ENCODE results near the gene VEGFB. TPM values are rescaled to one million over a fixed set of nuclear protein-coding genes. Genes with fewer than 3 reads are reported as not detected.

VEGFB gene
- total RNA-seq, 4 donors from 2014 or later: 33.6 to 87.5 (median 58.2) TPM

DNA sequence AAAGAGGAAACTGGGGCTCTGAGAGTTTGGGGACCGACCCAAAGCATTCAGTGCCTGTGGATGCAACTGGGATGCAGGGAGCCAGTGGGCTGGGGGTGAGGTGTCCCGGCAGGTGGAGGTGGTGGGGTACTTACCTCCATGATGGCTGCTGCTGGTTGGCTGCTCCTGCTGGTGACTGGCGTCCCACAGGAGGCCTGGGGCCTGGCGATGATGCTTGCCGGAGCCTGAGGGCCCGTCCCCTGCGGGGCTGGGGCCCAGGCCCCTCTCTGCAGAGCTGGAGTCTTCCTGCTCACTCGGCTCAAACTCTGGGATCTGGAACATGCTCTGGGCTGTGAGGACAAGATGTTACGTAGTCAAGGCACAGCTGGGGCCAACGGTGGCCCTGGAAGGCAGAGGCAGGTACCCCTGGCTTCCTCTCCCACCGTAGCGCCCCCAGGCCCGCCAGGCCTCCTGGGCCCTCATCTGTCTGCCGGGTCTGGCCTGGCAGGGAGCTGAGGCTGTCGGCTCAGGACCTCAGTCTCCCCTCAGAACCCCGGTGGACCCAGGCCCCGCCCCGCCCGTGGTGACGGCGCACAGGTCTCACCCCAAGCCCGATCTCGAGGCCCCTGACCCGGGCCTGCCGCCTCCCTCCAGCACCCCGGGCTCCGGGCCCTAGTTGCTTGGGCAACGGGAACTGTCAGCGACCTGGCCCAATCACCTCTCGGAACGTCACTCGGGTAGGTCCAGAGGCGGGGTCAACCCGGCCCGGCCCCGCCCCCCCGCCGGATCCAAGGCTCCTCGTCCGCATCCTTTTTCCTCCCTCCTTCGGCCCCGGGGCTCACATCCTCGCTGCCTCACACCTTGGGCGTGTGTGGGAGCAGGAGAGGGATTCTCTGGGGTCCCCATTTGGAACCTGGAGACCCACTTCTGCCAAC lies 49.9 kb downstream of the VEGFB start, which contains the start of gene BAD:
TSS of gene BAD (minus strand) at position 618 of the 914 bp plus-strand sequence. CDS start at position 321, 297 bp downstream.
- intact Hi-C loops (cut with DNase I; ENCODE audit: low total_unique reads): loop anchor here (1.0 kb wide), 1 partner anchor 14 kb away; no protein-coding TSS in a partner anchor
- in situ Hi-C loops (cut with MboI; ENCODE audit: low sequenced_read_pairs in 4 of 4): no loop called here

DNA sequence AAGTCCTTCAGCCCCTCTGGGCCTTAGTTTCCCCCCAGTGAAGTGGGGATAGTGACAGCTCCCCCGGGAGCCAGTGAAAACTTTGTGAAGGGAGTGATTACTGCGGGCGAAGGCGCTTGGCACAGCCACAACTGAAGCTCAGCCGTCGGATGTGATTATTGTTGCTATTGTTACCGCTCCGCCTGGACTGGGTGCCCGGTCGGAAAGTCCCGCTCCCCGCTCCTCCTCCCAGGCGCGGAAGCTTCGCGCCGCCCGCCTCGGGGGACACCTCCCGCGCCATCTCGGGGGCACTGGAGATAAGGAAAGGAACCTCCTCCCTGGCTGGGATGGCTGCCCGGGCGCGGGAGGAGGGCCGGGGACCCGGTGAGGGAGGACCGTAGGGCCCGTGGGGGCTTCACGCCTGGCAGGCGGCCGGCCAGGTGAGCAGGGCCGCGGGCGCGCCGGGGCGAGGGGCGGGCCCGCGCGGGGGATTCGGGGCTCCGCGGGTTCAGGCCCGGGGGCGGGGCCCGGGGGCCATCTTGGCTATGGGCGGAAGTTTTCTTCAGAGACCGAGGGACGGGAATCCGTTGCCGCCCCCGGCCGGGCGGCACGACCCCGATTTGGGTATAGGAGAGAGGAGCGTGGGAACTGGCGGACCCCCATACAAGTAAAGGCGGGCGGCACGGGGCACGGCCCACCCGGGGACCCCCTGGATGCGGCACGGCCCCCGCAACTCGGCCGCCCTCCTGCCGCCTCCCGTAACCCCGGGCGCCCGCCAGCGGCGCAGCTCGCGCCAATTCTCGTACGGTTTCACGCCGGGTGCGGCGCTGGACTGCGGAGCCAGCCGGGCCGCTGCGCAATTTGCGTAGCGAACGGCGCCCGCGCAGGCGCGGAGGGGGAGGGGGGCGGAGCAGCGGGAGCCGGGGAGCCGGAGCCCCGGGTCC lies 50.8 kb downstream of the VEGFB start, which contains the start of gene GPR137:
TSS of gene GPR137 (plus strand) at position 887 of the 923 bp plus-strand sequence. CDS start 677 bp downstream, outside the sequence.
- no peaks in the 10 kb centered on the region for H3K9me3 ChIP-seq
- in situ Hi-C loops (cut with MboI; ENCODE audit: low sequenced_read_pairs in 4 of 4) (no loop called here), intact Hi-C loops (cut with DNase I; ENCODE audit: low total_unique reads) (loop anchor here (1.0 kb wide), 2 partner anchors 14 to 15 kb away; no protein-coding TSS in a partner anchor)
- TF ChIP-seq POLR2A (IDR thresholded peaks at IDR 0.05): peak; percentile 41 to 43
- TF ChIP-seq, protein P1, sequence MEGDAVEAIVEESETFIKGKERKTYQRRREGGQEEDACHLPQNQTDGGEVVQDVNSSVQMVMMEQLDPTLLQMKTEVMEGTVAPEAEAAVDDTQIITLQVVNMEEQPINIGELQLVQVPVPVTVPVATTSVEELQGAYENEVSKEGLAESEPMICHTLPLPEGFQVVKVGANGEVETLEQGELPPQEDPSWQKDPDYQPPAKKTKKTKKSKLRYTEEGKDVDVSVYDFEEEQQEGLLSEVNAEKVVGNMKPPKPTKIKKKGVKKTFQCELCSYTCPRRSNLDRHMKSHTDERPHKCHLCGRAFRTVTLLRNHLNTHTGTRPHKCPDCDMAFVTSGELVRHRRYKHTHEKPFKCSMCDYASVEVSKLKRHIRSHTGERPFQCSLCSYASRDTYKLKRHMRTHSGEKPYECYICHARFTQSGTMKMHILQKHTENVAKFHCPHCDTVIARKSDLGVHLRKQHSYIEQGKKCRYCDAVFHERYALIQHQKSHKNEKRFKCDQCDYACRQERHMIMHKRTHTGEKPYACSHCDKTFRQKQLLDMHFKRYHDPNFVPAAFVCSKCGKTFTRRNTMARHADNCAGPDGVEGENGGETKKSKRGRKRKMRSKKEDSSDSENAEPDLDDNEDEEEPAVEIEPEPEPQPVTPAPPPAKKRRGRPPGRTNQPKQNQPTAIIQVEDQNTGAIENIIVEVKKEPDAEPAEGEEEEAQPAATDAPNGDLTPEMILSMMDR (IDR thresholded peaks at IDR 0.05 in 4 of 5, conservative IDR thresholded peaks at IDR 0.05 in 1 of 5): no peak
- H3K27me3 ChIP-seq: no peaks in the 10 kb centered on the region
- ATAC-seq (peak; percentile 76 to 84), DNase-seq (peak; percentile 71 to 75)
- H3K27ac ChIP-seq: peak within 1 kb of the TSS; percentile 90 to 97 (median 94)
- peak within 1 kb of the TSS; percentile 84 to 97 (median 90) for H3K4me3 ChIP-seq
- H3K4me1 ChIP-seq: peaks cover 22 to 25% of the 10 kb centered on the region in 2 donors
- peaks cover 0 to 5% of the 10 kb centered on the region in 2 donors for H3K36me3 ChIP-seq

More for the DNA sequence above, 49.9 kb downstream of the VEGFB start, which contains the start of gene BAD:
- peak; percentile 94 to 95 for DNase-seq
- H3K36me3 ChIP-seq: peaks cover 0 to 5% of the 10 kb centered on the region in 2 donors
- no peaks in the 10 kb centered on the region for H3K27me3 ChIP-seq
- H3K4me3 ChIP-seq: peak within 1 kb of the TSS; percentile 84 to 97 (median 90)
- peaks cover 22 to 25% of the 10 kb centered on the region in 2 donors for H3K4me1 ChIP-seq
- peak within 1 kb of the TSS; percentile 90 to 97 (median 94) for H3K27ac ChIP-seq
- peak; percentile 80 to 81 for TF ChIP-seq POLR2A (IDR thresholded peaks at IDR 0.05)
- TF ChIP-seq, protein P1 (IDR thresholded peaks at IDR 0.05 in 4 of 5, conservative IDR thresholded peaks at IDR 0.05 in 1 of 5): no peak
- no peaks in the 10 kb centered on the region for H3K9me3 ChIP-seq
- ATAC-seq: peak; percentile 87

DNA sequence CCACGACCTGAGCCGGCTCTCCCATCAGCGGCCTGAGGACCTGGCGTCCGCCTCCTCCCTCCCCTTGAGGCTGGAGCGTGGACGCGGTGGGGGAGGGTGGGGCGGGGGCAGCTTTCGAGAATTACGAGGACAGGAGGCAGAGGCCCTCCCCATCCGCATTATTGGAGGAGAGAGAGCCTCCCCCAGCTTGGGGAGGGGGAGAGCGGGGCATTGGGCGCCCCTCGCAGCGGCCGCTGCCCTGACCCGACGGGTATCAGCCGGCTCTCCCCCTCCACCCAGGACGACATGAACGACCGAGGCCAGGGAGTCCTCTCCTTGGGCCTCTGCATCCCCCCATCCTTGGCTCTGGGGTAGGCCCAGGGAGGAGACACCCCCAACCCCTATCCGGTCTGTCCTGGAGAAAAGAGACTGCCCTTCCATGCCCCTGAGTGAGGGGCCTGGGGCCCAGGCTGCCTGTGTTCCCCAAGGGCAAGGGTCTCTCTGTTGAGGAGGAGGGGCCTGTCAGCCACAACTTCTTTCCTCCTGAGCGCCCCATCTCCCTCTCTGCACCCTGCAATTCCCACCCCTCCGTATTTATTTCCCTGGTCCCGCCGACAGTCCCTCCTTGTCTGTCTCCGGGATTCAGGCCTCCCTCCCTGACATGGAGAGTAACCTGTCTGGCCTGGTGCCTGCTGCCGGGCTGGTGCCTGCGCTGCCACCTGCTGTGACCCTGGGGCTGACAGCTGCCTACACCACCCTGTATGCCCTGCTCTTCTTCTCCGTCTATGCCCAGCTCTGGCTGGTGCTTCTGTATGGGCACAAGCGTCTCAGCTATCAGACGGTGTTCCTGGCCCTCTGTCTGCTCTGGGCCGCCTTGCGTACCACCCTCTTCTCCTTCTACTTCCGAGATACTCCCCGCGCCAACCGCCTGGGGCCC lies 51.8 kb downstream of the VEGFB start:
- intact Hi-C loops (cut with DNase I; ENCODE audit: low total_unique reads): loop anchor here (1.0 kb wide), 1 partner anchor 13 kb away; no protein-coding TSS in a partner anchor
- no peaks in the 10 kb centered on the region for H3K9me3 ChIP-seq
- H3K36me3 ChIP-seq: peaks cover 0 to 5% of the 10 kb centered on the region in 2 donors
- TF ChIP-seq, protein P1 (IDR thresholded peaks at IDR 0.05 in 4 of 5, conservative IDR thresholded peaks at IDR 0.05 in 1 of 5): peak in 1 of 5 experiments; percentile 10
- TF ChIP-seq POLR2A (IDR thresholded peaks at IDR 0.05): no peak
- peaks cover 22 to 25% of the 10 kb centered on the region in 2 donors for H3K4me1 ChIP-seq
- H3K4me3 ChIP-seq: peak overlapping the region; percentile 84 to 97 (median 90)
- peak overlapping the region; percentile 90 to 97 (median 94) for H3K27ac ChIP-seq
- in situ Hi-C loops (cut with MboI; ENCODE audit: low sequenced_read_pairs in 4 of 4): no loop called here
- H3K27me3 ChIP-seq: peaks cover 0 to 5% (median 5%) of the 10 kb centered on the region in 3 donors
- ATAC-seq: peak; percentile 3 to 13
- DNase-seq: peak in 1 of 2 donors; percentile 73

Measured in gastrocnemius medialis (tissue), 4 donors.